MCF 10A (cell line): Measurements from ENCODE around the gene CENPX. TPM values are rescaled to one million over a fixed set of nuclear protein-coding genes. Genes with fewer than 3 reads are reported as not detected.

ENCODE experiments used
- BruUV-seq: library from RNA; stranded (reverse); fragments of 400-500 nt; replicated peaks from 2 replicates; lab custom pipeline; 2021; lab: Mats Ljungman, UMichigan
- CTCF ChIA-PET: fragments of 300-600 bp; sonication (Branson Sonifier 250); formaldehyde crosslinking; extraction: SDS; loops from one replicate; lab custom pipeline; 2021; ENCODE audit warnings: antibody characterized with exemption, inconsistent platforms; lab: Yijun Ruan, JAX
- POLR2A ChIA-PET: fragments of 300-600, 350-650 bp; sonication (Branson Sonifier 250); formaldehyde crosslinking; extraction: SDS; loops from one replicate; lab custom pipeline; 2020; ENCODE audit warnings: antibody characterized with exemption, inconsistent platforms; lab: Yijun Ruan, JAX
- DNase-seq: peaks from one replicate; pipeline ENCODE4 v3.0.0-alpha.2; 2018; ENCODE audit not compliant: unreplicated experiment
- H3K27ac Mint-ChIP-seq: one replicate; pipeline ENCODE4 v1.8.0; 2022; ENCODE audit warnings: mild to moderate bottlenecking, low read depth, mixed read lengths; ENCODE audit not compliant: unreplicated experiment
- H3K27me3 Mint-ChIP-seq: one replicate; pipeline ENCODE4 v1.8.0; 2022; ENCODE audit warnings: mixed read lengths; ENCODE audit not compliant: insufficient read depth, unreplicated experiment
- H3K36me3 Mint-ChIP-seq: one replicate; pipeline ENCODE4 v1.8.0; 2022; ENCODE audit warnings: mild to moderate bottlenecking, moderate library complexity, mixed read lengths; ENCODE audit not compliant: insufficient read depth, unreplicated experiment
- H3K4me1 Mint-ChIP-seq: one replicate; pipeline ENCODE4 v1.8.0; 2022; ENCODE audit warnings: mixed read lengths; ENCODE audit not compliant: insufficient read depth, unreplicated experiment
- H3K4me3 Mint-ChIP-seq: one replicate; pipeline ENCODE4 v1.8.0; 2022; ENCODE audit warnings: mild to moderate bottlenecking, moderate library complexity, mixed read lengths; ENCODE audit not compliant: unreplicated experiment
- H3K9me3 Mint-ChIP-seq: one replicate; pipeline ENCODE4 v1.8.0; 2022; ENCODE audit warnings: mixed read lengths; ENCODE audit not compliant: unreplicated experiment
- intact Hi-C: fragments of 100-400 bp; cut with micrococcal nuclease; formaldehyde crosslinking; loops from 2 replicates; pipeline ENCODE4 v1.14.1; 2022
- total RNA-seq: library from RNA; stranded (reverse); gene quantifications from 2 replicates; pipeline ENCODE4 v1.2.3, GENCODE V29; 2022
- TF ChIP-seq, protein P1 (sequence below): fragments of 200-600 bp; IDR thresholded peaks from one replicate; pipeline ENCODE4 v1.8.0; 2022; ENCODE audit warnings: antibody characterized with exemption, mild to moderate bottlenecking; ENCODE audit not compliant: unreplicated experiment

The CENPX gene
- total RNA-seq, 1 experiment from 2014 or later = 35.6 TPM

DNA sequence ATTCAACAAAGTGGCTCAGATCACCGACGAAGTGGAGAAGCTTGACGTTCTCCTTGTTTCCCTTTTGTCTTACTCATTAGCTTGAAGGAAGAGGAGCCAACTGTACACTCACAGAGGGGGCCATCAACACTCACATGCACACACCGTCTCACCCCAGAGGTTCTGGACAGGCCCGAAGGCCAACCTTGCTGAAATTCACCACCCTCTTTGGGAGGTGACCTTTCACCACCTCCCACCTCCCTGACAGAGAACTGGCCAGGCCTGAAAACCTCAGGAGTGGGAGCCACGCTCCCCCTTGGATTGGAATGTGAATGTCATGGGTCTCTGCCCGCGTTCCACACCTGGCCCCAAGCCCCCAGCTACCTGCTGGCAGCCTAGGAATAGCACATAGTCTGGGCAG lies 12.8 kb upstream of the CENPX start:
- H3K9me3 Mint-ChIP-seq = no peaks in the 10 kb centered on the region
- no peaks in the 10 kb centered on the region for H3K36me3 Mint-ChIP-seq
- H3K4me3 Mint-ChIP-seq = peak overlapping the region; percentile 82
- no peak for DNase-seq
- H3K4me1 Mint-ChIP-seq = no peaks in the 10 kb centered on the region
- TF ChIP-seq, protein P1, sequence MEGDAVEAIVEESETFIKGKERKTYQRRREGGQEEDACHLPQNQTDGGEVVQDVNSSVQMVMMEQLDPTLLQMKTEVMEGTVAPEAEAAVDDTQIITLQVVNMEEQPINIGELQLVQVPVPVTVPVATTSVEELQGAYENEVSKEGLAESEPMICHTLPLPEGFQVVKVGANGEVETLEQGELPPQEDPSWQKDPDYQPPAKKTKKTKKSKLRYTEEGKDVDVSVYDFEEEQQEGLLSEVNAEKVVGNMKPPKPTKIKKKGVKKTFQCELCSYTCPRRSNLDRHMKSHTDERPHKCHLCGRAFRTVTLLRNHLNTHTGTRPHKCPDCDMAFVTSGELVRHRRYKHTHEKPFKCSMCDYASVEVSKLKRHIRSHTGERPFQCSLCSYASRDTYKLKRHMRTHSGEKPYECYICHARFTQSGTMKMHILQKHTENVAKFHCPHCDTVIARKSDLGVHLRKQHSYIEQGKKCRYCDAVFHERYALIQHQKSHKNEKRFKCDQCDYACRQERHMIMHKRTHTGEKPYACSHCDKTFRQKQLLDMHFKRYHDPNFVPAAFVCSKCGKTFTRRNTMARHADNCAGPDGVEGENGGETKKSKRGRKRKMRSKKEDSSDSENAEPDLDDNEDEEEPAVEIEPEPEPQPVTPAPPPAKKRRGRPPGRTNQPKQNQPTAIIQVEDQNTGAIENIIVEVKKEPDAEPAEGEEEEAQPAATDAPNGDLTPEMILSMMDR = no peak
- intact Hi-C loops = loop anchor here (10.0 kb wide), 2 partner anchors 59 to 209 kb away; partner anchors contain the start of gene FASN
- CTCF ChIA-PET = interaction anchor here (0.6 kb wide), 1 partner anchor 613 kb away, joined by 3 read pairs; no protein-coding TSS in a partner anchor
- no peak overlapping the region for H3K27ac Mint-ChIP-seq
- no peaks in the 10 kb centered on the region for H3K27me3 Mint-ChIP-seq
- BruUV-seq = no TSS peak
- POLR2A ChIA-PET = interaction anchor here (0.7 kb wide), 1 partner anchor 165 kb away, joined by 3 read pairs; no protein-coding TSS in a partner anchor

DNA sequence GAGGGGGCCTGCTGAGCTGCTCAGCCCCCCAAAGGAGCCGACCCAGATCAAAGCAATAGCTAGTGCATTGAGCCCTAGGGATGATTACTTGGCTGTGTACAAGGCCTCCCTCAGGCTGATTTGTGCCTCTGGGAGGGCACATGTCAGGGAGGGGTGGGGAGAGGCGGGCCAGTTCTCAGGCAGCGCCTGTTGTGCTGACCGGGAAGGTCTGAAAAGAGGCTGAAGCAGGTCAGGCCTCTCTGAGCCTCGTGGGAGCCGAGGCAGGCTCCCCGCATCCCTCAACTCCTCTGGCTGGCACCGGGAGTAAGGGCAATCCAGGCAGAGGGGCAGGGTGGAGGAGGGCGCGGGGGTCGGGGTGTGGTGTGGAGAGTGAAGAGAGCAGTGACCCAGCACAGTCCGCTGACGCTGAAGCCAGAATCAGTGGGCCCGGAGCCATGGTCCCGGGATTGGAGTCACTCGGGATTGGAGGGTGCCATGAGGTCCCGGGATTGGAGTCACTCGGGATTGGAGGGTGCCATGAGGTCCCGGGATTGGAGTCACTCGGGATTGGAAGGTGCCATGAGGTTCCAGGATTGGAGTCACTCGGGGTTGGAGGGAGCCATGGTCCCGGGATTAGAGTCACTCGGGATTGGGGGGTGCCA lies 11.8 kb upstream of the CENPX start:
- Mint-ChIP-seq H3K27me3 (no peaks in the 10 kb centered on the region), H3K36me3 (no peaks in the 10 kb centered on the region), H3K4me3 (no peak overlapping the region), H3K9me3 (no peaks in the 10 kb centered on the region), H3K4me1 (no peaks in the 10 kb centered on the region), H3K27ac (no peak overlapping the region)
- intact Hi-C loops = loop anchor here (10.0 kb wide), 2 partner anchors 60 to 210 kb away; partner anchors contain the start of gene FASN
- ChIA-PET POLR2A (no interaction called here), CTCF (no interaction called here)
- TF ChIP-seq, protein P1 = no peak
- BruUV-seq = no TSS peak
- no peak for DNase-seq

DNA sequence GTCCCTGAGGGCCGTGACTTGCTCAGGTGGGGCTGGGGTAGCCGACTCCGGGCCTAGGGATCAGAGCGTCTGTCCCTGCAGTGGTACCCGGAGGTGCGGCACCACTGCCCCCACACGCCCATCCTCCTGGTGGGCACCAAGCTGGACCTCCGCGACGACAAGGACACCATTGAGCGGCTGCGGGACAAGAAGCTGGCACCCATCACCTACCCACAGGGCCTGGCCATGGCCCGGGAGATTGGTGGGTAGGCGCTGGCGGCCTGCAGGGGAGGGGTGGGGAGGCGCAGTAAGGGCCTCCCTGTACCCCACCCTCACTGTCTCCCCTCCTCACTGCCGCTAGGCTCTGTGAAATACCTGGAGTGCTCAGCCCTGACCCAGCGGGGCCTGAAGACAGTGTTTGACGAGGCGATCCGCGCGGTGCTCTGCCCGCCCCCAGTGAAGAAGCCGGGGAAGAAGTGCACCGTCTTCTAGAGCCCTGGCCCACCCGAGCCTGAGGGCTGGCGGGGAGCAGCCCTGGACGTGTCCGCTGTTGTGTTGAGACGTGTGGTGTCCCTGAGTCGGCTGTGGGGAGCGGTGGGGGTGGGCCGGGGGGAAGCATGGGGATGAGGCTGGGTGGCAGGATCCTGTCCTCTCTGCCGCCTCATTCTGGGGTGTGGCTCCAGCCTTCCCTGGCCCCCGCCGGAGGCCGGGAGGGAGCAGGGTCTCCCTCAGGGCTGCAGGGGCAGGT lies 10.8 kb upstream of the CENPX start:
- BruUV-seq = no TSS peak
- no peak overlapping the region for H3K27ac Mint-ChIP-seq

More for the DNA sequence above, 10.8 kb upstream of the CENPX start:
- Mint-ChIP-seq H3K27me3 (no peaks in the 10 kb centered on the region), H3K4me1 (no peaks in the 10 kb centered on the region), H3K4me3 (no peak overlapping the region), H3K9me3 (no peaks in the 10 kb centered on the region), H3K36me3 (no peaks in the 10 kb centered on the region)
- TF ChIP-seq, protein P1 = no peak
- ChIA-PET CTCF (interaction anchor here (0.5 to 2.2 kb wide), 2 partner anchors 13 to 148 kb away, joined by 3 to 7 read pairs; no protein-coding TSS in a partner anchor), POLR2A (no interaction called here)
- intact Hi-C loops = loop anchor here (10.0 kb wide), 2 partner anchors 61 to 211 kb away; partner anchors contain the start of gene FASN
- DNase-seq = no peak
